ENCODE data around the gene METRNL.
A peak's percentile ranks its signal among the peaks of the same experiment; 100 is the strongest.

Gene METRNL

DNA sequence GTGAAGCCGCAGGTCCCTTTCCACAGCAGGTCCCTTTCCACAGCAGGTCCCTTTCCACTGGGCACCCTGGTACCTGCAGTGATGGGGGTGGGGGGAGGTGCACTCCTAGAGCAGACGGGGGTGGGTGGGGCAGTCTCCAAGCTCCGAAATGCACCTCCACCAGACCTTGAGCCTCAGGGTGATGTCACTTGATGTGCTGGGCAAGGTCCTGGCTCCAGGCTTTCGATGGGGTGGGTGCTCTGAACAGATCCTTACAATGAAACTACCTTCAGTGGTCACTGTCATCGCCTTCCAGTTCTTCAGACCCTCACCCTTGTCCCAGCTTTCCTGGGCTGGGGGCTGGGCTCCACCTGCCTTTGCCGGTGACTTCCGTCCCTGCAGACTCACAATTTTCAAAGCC, 1.5 kb upstream of the METRNL start:
- no peak for DNase-seq (ENCODE audit: low read depth)
- no peak overlapping the region for H3K4me3 ChIP-seq (ENCODE audit: control insufficient read depth, low read depth, low read length)
- TF ChIP-seq, protein P1, sequence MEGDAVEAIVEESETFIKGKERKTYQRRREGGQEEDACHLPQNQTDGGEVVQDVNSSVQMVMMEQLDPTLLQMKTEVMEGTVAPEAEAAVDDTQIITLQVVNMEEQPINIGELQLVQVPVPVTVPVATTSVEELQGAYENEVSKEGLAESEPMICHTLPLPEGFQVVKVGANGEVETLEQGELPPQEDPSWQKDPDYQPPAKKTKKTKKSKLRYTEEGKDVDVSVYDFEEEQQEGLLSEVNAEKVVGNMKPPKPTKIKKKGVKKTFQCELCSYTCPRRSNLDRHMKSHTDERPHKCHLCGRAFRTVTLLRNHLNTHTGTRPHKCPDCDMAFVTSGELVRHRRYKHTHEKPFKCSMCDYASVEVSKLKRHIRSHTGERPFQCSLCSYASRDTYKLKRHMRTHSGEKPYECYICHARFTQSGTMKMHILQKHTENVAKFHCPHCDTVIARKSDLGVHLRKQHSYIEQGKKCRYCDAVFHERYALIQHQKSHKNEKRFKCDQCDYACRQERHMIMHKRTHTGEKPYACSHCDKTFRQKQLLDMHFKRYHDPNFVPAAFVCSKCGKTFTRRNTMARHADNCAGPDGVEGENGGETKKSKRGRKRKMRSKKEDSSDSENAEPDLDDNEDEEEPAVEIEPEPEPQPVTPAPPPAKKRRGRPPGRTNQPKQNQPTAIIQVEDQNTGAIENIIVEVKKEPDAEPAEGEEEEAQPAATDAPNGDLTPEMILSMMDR (IDR thresholded peaks at IDR 0.05; ENCODE audit: control insufficient read depth, insufficient read depth, low read depth, low read length, missing control alignments), result no peak

DNA sequence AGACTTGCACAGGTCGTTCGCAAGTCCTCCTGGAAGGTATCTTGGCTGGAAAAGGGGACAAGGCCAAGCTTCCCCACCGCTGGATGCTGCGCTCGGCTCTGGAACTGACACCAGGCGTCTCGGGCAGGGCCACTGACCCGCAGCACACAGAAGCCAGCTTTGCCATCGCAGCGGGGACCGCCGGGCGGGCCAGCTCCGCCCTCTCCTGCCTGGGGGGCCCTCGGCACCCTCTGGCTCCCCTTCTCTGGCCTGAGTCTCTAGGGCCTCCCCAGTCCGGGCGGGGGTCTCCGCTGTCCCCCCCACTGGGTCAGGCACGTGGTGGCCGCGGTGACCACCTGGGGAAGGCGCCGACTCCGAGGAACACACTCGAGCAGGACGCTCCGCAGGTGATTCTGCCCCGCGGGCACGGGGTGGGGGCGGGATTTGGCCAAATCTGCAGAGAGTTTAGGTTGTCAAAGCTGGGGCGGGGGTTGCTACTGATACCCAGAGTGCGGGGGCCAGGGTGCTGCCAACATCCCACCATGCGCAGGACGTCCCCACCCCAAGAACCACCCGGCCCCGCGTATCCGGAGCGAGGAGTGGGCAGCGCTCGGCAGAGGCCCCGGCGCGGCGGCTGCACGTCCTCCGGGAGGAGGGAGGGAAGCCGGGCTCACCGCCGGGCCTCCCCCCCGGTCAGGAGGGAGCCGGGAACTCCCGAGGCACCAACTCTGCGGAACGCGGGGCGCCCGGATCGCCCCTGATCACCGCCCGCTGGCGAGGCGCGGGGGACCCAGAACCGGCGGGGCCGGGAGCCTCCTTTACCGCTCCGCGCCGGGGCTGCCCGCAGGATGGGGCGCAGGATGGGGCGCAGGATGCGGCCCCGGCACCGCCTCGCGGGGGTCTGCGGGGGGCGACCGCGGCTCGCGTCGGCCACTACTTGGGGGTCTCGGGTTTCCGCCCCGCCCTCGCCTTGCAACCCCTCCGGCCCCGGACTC, 744 bp upstream of the METRNL start:
- peak overlapping the region; percentile 47 for H3K4me3 ChIP-seq (ENCODE audit: control insufficient read depth, low read depth, low read length)
- TF ChIP-seq, protein P1 (IDR thresholded peaks at IDR 0.05; ENCODE audit: control insufficient read depth, insufficient read depth, low read depth, low read length, missing control alignments), result no peak
- DNase-seq (ENCODE audit: low read depth), result no peak

DNA sequence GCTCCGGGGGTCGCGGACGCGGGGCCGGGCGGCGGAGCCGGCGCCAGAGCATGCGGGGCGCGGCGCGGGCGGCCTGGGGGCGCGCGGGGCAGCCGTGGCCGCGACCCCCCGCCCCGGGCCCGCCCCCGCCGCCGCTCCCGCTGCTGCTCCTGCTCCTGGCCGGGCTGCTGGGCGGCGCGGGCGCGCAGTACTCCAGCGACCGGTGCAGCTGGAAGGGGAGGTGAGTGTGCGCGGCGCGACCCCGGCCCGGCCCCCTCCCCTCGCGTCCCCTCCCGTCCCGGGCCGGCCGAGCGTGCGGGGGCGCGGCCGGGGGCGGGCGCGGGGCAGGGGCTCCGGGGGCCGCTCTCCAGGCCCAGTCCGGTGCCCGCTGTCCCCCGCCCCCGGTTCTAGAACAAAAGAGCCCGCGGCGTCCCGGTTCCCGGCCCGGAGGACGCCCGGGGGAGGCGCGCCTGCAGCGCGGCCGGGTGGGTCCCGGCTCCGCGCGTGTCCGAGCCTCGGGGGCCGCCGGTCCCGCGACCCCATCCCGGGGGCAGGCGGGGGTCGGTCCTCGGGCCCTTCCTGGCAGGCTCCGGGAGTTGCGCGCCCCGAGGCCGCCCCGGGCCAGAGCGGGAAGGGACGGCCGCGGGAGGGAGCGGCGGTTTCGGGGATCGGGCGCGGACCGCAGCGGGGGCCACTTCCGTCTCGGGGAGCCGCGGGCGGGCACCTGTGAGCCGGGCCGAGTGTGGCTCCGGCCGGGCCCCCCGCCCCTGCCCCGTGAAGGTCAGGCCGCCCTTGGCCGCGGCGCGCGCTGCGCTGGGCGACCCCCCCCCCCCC, 563 bp downstream of the METRNL start:
- TF ChIP-seq, protein P1 (IDR thresholded peaks at IDR 0.05; ENCODE audit: control insufficient read depth, insufficient read depth, low read depth, low read length, missing control alignments), result no peak
- DNase-seq (ENCODE audit: low read depth), result no peak
- H3K4me3 ChIP-seq (ENCODE audit: control insufficient read depth, low read depth, low read length), result peak overlapping the region; percentile 77

DNA sequence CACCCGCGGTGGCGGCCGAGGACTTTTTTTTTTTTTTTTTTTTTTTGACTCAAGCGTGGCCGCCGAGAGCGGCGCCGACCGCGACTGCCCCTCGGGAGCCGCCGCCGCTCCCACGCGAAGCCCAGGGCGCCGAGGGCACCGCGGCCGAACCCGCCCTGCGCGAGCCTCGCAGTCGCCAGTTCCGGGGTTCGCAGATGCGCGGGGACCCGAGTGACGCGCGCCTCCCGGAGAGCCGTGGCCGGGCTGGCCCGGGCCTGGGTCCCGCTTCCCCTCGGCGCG, 1.1 kb downstream of the METRNL start:
- DNase-seq (ENCODE audit: low read depth), result no peak
- peak overlapping the region; percentile 77 for H3K4me3 ChIP-seq (ENCODE audit: control insufficient read depth, low read depth, low read length)
- TF ChIP-seq, protein P1 (IDR thresholded peaks at IDR 0.05; ENCODE audit: control insufficient read depth, insufficient read depth, low read depth, low read length, missing control alignments), result no peak

DNA sequence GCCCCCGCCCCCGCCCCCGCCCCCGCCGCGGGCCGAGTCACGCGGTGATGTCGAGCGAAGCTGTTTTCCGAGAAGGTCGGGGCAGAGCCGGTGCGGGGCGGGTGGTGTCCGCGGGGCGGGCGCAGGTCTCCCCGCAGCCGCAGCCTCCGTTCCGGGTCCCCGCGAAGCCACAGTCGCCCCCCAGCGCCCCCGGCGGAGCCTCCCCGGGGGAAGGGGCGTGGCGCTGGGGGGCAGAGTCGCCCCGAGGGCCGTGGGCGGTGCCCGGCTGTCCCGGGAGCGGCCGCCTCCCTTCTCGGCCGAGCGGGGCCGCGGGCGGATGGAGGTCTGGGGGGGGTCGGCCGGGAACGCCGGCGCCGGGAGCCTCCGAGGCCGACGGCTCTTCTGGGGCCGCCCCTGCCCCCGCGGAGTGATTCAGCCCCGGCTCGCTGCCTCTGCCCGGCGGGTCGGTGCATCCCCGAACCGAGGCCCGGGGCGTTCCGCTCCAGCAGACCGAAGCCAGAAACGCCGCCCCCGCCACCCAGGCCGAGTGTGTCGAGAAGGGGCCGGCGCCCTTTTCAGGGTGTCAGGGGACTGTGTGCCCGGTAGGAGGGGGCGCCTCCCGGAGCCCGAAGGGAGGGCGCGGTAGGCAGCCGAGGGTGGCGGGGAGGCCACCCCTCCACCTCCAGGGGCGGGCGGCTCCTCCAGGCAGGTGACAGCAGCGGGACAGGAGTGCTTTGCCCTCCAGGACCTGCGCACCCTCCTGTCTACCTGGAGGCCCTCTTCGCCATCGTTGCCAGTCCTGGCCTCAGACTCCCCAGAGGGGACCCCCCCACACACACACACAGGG, 1.7 kb downstream of the METRNL start:
- no peak for DNase-seq (ENCODE audit: low read depth)
- TF ChIP-seq, protein P1 (IDR thresholded peaks at IDR 0.05; ENCODE audit: control insufficient read depth, insufficient read depth, low read depth, low read length, missing control alignments), result no peak
- H3K4me3 ChIP-seq (ENCODE audit: control insufficient read depth, low read depth, low read length), result peak overlapping the region; percentile 77

DNA sequence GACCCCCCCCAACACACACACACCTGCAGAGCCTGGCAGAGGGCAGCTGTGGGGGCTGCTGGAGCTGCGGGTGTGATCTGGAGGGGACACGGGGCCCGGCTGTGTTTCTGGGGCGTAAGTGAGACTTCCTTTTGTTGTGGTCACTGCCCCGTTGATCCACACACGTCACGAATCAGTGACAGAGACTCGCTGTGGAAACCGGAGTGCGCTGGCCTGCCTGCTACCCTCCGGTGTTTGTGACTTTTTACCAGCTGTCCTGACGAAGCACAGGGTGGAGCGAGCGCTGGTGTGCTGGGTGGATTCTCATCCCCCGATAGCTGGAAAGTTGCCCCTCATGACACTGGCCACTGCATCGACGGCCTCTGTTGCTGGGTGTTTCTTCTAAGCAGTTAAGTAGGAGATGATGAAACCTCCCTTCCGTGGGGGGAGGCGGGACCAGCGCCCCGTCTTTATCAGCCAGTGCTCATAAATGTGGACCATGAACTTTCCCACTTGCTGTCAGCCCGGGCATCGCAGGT, 2.3 kb downstream of the METRNL start:
- DNase-seq (ENCODE audit: low read depth), result peak; percentile 55
- TF ChIP-seq, protein P1 (IDR thresholded peaks at IDR 0.05; ENCODE audit: control insufficient read depth, insufficient read depth, low read depth, low read length, missing control alignments), result no peak
- H3K4me3 ChIP-seq (ENCODE audit: control insufficient read depth, low read depth, low read length), result peak overlapping the region; percentile 77

Data from AG09309 (cell line).